Measurements from ENCODE around the gene PTAR1. TPM values are rescaled to one million over a fixed set of nuclear protein-coding genes. Genes with fewer than 3 reads are reported as not detected.
"Not testable (repeated sequence)": the region's sequence is repeated elsewhere in the genome, so short reads cannot be mapped to it uniquely, and the experiment has no call there.

Gene PTAR1, protein sequence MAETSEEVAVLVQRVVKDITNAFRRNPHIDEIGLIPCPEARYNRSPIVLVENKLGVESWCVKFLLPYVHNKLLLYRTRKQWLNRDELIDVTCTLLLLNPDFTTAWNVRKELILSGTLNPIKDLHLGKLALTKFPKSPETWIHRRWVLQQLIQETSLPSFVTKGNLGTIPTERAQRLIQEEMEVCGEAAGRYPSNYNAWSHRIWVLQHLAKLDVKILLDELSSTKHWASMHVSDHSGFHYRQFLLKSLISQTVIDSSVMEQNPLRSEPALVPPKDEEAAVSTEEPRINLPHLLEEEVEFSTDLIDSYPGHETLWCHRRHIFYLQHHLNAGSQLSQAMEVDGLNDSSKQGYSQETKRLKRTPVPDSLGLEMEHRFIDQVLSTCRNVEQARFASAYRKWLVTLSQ
- total RNA-seq, result 10 to 100 TPM; 39.7 to 62.9 TPM

DNA sequence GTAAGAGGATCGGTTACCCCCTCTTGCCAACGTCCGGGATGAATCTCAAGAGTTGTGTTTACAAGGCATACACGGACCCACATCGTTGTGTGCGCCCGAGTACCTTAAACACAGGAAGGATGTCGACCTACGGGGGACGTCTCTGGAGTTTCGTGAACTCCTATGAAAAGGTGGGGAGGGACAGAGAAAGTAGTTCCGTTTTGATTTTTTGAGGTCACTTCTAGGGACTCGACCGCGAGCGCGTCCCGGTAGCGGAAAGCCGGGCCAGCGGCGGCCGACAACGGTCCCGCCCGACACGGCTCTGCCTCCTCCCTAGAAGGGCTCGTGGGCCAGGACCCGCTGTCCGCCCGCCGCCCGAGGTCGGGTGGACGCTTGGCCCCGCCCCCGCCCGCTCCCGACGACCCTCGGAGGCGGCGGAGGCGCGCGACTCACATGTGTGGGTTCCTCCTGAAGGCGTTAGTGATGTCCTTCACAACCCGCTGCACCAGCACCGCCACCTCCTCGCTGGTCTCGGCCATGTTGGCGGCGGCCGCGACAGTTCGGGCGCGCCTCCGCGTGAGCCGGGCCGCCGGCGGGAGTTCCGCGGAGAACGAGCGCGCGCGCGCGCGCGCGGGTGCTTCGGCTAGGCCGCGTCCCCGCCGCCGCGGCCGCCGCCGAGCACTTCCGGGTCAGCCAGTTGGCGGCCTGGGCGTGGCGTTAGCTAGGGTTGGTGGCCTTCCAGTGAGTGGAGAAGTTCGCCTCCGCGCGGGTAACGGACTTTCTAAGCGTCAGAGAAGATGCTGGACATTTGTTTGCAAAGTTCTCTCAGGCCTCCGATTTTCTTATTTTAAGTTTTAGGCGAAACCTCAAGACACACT, at the start of gene PTAR1:
Gene PTAR1, minus strand, starts transcription at position 591 of the 857 bp plus-strand sequence. Its CDS starts 73 bp downstream, at position 518.
- peaks cover 39% of the 10 kb centered on the region for H3K36me3 Mint-ChIP-seq (ENCODE audit: low read depth)

DNA sequence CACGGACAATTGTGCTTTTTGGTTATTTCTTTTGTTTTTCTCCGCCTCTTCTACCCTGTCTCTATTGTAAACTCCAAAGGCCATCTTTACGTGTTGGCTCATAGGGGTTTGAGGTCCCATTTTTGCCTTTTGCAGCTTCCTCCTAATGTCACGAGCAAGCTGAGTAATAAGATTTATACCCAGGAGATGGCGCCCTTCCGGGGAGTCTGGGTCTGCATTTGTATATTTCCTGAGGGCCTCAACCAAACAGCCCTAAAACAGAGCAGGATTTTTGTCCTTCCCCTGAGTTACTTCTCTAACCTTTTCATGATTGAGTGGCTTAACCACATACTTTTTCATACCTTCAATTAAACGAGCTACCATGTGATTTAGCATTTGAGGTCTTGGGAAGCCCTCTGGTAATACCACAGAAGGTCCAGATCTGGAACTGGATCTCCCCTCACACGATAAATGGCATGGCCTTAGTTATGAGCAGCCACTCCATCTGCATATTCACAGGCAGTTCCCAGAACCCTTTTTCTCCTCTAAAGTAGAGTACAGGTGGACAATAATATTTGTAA, 49.6 kb upstream of the PTAR1 start:
- no peaks in the 10 kb centered on the region for H3K4me1 Mint-ChIP-seq
- no peaks in the 10 kb centered on the region for H3K9me3 Mint-ChIP-seq
- H3K27ac Mint-ChIP-seq, result no peak overlapping the region
- peaks cover 5% of the 10 kb centered on the region for H3K27me3 Mint-ChIP-seq
- ATAC-seq (replicated peaks), result no peak
- no peak overlapping the region for H3K4me3 Mint-ChIP-seq
- no peaks in the 10 kb centered on the region for H3K36me3 Mint-ChIP-seq (ENCODE audit: low read depth)

More for the DNA sequence above, at the start of gene PTAR1:
- ATAC-seq (replicated peaks), result peak; percentile 92
- H3K4me1 Mint-ChIP-seq, result peaks cover 15% of the 10 kb centered on the region
- no peaks in the 10 kb centered on the region for H3K27me3 Mint-ChIP-seq
- peak within 1 kb of the TSS; percentile 95 for H3K27ac Mint-ChIP-seq
- no peaks in the 10 kb centered on the region for H3K9me3 Mint-ChIP-seq
- peak within 1 kb of the TSS; percentile 98 for H3K4me3 Mint-ChIP-seq

DNA sequence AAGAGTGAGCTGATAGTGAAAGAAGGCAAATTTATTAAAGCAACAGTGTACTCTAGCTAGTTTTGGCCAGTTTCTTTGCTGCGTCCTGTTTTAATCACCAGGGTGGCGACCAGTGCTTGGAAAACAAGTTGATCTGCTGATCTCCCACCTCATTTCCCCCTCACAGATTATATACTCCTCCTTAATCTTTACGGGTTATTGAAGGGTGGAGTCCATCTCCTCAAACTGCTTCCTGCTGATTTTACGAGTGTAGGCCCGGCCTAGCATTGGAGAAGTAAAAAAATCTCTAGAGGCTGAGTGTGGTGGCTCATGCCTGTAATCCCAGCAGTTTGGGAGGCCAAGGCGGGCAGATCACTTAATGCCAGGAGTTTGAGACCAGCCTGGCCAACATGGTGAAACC, 46.8 kb upstream of the PTAR1 start:
- Mint-ChIP-seq H3K36me3 (ENCODE audit: low read depth) (no peaks in the 10 kb centered on the region), H3K4me3 (no peak overlapping the region), H3K4me1 (no peaks in the 10 kb centered on the region), H3K9me3 (no peaks in the 10 kb centered on the region), H3K27me3 (peaks cover 10% of the 10 kb centered on the region), H3K27ac (no peak overlapping the region)
- no peak for ATAC-seq (replicated peaks)

DNA sequence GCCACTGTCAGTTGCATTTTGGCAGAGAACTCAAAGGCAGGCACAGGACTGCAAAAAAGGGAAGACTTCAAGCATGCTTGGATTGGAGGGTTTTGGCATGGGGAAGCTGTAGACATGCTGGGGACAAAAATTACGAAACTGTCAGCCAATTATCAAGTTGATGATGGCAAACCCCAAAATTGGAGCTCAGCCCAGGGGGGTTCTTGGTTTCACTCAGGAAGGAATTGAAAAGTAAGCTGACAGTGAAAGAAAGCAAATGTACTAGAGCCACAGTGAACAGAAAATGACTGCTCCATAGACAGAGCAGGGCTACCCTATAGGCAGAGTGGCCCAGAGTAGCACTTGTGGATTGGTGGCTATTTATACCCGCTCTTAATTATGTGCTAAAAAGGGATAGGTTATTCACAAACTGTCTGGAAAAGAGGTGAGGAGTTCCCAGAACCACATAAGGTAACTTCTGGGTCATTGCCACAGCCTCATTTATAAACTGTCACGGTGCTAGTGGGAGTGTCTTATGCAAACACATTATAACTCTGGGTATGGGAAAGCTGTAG, 46.2 kb upstream of the PTAR1 start:
- ATAC-seq (replicated peaks), result no peak
- no peaks in the 10 kb centered on the region for H3K9me3 Mint-ChIP-seq
- H3K4me1 Mint-ChIP-seq, result no peaks in the 10 kb centered on the region
- no peak overlapping the region for H3K4me3 Mint-ChIP-seq
- no peak overlapping the region for H3K27ac Mint-ChIP-seq
- H3K36me3 Mint-ChIP-seq (ENCODE audit: low read depth), result no peaks in the 10 kb centered on the region
- H3K27me3 Mint-ChIP-seq, result peaks cover 10% of the 10 kb centered on the region

DNA sequence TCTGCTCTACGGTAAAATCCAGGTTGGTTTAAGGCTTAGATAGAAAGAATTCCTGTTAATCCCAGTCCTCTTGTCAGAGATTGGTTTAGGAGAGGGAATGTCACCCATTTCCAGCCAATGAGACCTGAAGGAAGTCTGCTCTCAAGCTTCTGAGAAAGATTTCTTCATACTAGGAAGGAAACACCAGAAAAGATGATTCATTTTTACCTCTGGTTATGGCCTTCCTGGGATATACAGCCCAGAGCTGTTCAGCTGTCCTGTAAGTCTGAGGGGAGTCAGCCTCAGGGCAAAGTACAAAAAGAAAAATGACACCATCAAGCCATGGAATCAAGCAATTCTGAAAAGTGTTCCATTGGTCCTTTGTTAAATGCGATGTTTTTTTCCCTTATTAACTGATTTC, 42.2 kb upstream of the PTAR1 start:
- no peaks in the 10 kb centered on the region for H3K9me3 Mint-ChIP-seq
- H3K4me1 Mint-ChIP-seq, result no peaks in the 10 kb centered on the region
- H3K36me3 Mint-ChIP-seq (ENCODE audit: low read depth), result no peaks in the 10 kb centered on the region
- peaks cover 6% of the 10 kb centered on the region for H3K27me3 Mint-ChIP-seq
- no peak for ATAC-seq (replicated peaks)
- no peak overlapping the region for H3K4me3 Mint-ChIP-seq
- H3K27ac Mint-ChIP-seq, result no peak overlapping the region

DNA sequence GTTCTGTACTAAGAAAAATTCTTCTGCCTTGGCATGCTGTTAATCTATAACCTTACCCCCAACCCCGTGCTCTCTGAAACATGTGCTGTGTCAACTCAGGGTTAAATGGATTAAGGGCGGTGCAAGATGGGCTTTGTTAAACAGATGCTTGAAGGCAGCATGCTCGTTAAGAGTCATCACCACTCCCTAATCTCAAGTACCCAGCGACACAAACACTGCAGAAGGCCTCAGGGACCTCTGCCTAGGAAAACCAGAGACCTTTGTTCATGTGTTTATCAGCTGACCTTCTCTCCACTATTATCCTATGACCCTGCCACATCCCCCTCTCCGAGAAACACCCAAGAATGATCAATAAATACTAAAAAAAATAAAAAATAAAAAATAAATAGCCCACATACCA, 40.2 kb upstream of the PTAR1 start:
- H3K4me3 Mint-ChIP-seq; H3K4me1 Mint-ChIP-seq; H3K9me3 Mint-ChIP-seq; H3K27me3 Mint-ChIP-seq; H3K36me3 Mint-ChIP-seq (ENCODE audit: low read depth); ATAC-seq (replicated peaks); H3K27ac Mint-ChIP-seq: not testable (repeated sequence)

DNA sequence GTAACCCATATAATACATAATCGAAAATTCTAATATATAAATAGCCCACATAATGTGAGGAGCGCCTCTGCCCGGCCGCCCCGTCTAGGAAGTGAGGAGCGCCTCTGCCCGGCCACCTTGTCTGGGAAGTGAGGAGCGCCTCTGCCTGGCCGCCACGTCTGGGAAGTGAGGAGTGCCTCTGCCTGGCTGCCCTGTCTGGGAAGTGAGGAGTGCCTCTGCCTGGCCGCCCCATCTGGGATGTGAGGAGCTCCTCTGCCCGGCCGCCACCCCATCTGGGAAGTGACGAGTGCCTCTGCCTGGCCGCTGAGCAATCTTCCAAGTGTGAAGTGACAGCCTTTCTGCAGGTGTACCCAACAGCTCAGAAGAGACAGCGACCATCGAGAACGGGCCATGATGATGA, 39.7 kb upstream of the PTAR1 start:
- not testable (repeated sequence) for H3K9me3 Mint-ChIP-seq; ATAC-seq (replicated peaks); H3K27ac Mint-ChIP-seq; H3K4me1 Mint-ChIP-seq; H3K36me3 Mint-ChIP-seq (ENCODE audit: low read depth); H3K27me3 Mint-ChIP-seq; H3K4me3 Mint-ChIP-seq

DNA sequence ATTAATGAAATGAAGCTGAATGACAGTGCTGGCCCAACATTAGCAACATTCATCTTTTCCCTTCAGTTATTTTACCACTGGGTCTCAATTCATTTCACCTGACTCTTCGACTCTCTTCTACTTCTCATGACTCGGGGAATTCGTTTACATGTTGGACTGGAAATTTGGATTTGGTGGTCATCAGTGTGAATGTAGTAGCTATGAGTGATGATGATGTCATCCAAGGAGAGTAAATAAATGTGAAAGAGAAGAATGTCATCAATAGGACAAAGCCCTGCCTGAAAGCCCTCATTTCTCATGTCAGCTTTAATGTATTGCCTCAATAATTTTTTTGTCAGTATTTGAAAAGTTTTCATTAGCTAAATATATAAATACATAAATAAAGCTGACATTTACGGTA, 38.9 kb upstream of the PTAR1 start:
- no peaks in the 10 kb centered on the region for H3K36me3 Mint-ChIP-seq (ENCODE audit: low read depth)
- H3K9me3 Mint-ChIP-seq, result no peaks in the 10 kb centered on the region
- no peaks in the 10 kb centered on the region for H3K4me1 Mint-ChIP-seq
- ATAC-seq (replicated peaks), result no peak
- no peak overlapping the region for H3K4me3 Mint-ChIP-seq
- no peak overlapping the region for H3K27ac Mint-ChIP-seq
- peaks cover 8% of the 10 kb centered on the region for H3K27me3 Mint-ChIP-seq

DNA sequence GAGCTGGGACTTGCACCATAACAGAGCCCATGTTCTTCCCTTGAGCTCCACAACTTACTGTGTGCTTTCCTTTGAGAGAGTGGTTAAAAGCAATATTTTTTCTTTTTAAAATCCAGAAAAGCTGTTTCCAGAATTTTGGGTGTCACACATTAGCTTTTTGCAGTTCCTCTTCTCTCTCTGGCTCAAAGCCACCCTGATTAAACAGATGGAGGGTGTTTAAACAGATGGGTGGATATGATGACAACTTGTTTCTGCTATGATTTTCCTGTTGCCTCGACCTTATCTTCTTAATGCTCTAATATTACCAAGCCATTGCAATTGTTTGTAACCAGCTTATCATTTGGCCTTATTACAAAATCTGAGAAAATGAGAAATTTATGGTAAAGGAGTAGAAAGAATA, 37.9 kb upstream of the PTAR1 start:
- H3K9me3 Mint-ChIP-seq, result no peaks in the 10 kb centered on the region
- H3K27ac Mint-ChIP-seq, result no peak overlapping the region
- no peaks in the 10 kb centered on the region for H3K4me1 Mint-ChIP-seq
- H3K36me3 Mint-ChIP-seq (ENCODE audit: low read depth), result no peaks in the 10 kb centered on the region
- no peak overlapping the region for H3K4me3 Mint-ChIP-seq
- no peak for ATAC-seq (replicated peaks)
- H3K27me3 Mint-ChIP-seq, result peaks cover 7% of the 10 kb centered on the region

DNA sequence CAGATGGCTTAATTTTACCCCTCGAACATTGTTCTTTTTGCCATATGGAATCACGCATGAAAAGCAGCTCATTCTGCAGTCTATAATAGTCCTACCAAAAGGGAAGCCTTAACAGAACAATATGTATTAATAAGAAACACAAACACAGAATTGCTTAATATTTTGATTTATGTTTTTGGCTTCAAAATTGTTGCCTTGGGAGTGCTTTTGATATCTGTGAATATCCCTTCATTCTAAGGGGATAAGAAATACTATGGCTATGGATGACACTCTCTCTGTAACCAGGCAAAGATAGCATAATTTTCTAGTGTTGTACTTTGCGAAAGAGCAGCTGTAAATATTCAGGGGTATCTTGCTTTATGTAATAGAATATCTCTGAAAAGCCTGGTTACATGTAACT, 34.5 kb upstream of the PTAR1 start:
- Mint-ChIP-seq H3K27ac (no peak overlapping the region), H3K27me3 (peaks cover 21% of the 10 kb centered on the region), H3K4me3 (no peak overlapping the region), H3K4me1 (no peaks in the 10 kb centered on the region), H3K9me3 (no peaks in the 10 kb centered on the region), H3K36me3 (ENCODE audit: low read depth) (no peaks in the 10 kb centered on the region)
- ATAC-seq (replicated peaks), result no peak

DNA sequence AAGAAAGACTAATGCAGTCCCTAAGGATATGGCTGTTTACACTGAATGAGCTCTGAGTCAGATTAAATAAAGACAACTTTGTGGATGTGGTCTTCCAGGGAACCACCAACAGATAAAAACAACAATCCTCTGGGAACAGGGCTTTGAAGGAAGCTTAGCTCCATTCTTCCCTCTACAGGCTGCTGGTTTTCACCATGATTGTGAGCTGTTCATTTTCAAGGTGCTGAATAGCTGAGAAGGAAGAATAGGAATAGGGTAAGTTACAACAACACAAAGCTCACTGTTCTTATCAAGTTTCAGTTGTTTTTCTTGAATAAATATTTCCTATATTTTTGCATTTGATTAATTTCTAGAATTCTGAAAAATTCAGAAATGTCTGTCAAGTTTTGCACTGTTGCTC, 25.9 kb upstream of the PTAR1 start:
- Mint-ChIP-seq H3K9me3 (no peaks in the 10 kb centered on the region), H3K36me3 (ENCODE audit: low read depth) (no peaks in the 10 kb centered on the region), H3K27ac (no peak overlapping the region), H3K4me1 (no peaks in the 10 kb centered on the region), H3K4me3 (no peak overlapping the region), H3K27me3 (peaks cover 14% of the 10 kb centered on the region)
- no peak for ATAC-seq (replicated peaks)

DNA sequence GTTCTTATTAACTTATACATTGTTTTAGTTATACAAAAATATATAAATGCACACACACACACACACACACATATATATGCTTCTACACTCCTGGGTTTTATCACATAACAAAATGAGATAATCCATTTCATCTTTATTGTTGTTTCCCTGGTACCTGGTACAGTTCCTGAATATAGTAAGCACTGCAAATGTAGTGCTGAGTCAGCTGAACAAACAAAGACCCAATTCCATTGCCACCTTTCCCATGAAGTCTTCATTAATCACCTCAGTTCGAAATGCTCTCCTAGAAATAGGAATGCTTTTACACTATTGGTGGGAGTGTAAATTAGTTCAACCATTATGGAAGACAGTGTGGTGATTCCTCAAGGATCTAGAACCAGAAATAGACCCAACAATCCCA, 13.4 kb upstream of the PTAR1 start:
- no peak for ATAC-seq (replicated peaks)
- Mint-ChIP-seq H3K9me3 (no peaks in the 10 kb centered on the region), H3K27me3 (peaks cover 7% of the 10 kb centered on the region), H3K36me3 (ENCODE audit: low read depth) (no peaks in the 10 kb centered on the region), H3K4me3 (no peak overlapping the region), H3K4me1 (no peaks in the 10 kb centered on the region), H3K27ac (no peak overlapping the region)

DNA sequence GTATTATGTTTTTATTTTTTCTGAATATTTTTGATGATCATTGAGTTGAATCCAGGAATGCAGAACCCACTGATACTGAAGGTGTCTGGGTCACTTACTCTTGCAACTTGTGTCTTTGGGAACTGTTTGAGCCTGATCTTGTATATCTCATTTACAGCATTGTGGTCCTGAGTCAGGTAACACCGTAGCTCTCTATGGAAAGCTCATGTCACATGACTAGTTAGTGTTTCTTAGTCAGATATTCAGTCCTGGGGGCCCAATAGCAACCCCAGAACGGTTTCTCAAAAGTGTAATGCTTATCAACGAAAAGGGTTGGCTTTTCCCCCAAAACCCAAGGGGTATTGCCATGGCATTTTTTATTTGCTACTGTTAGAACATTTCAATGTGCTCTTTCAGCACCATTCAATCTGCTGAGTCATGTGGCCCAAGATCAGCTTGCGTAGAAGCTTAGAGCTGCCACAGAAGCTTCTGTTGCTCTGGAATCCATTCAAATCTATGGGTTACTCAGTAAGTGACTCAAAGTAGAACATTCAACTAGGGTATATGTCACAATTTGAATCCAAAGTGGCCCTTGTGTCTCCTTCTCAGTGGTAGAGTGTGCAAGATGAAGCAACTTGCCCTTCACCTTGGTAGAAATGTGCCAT, 12.1 kb upstream of the PTAR1 start:
- ATAC-seq (replicated peaks), result no peak
- no peaks in the 10 kb centered on the region for H3K4me1 Mint-ChIP-seq
- H3K4me3 Mint-ChIP-seq, result no peak overlapping the region
- H3K27ac Mint-ChIP-seq, result no peak overlapping the region
- no peaks in the 10 kb centered on the region for H3K27me3 Mint-ChIP-seq
- no peaks in the 10 kb centered on the region for H3K9me3 Mint-ChIP-seq
- no peaks in the 10 kb centered on the region for H3K36me3 Mint-ChIP-seq (ENCODE audit: low read depth)

DNA sequence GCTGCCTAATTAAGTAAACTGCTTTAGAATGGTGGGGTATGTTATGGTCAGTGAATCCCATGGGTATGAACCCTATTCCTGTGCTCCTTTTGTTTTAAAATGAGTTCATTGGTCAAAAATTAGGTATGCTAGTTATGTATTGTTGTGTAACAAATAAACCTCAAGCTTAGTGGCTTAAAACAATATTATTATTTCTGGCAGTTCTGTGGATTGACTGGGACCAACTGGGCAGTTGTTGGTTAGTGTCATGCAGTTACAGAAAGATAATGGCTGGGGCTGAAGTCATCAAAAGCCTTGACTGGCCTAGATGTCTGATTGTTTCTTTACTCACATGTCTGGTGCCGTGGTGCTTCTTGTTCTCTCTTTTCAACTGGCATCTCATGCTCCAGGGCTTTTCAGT, 8.9 kb upstream of the PTAR1 start:
- Mint-ChIP-seq H3K27ac (no peak overlapping the region), H3K9me3 (no peaks in the 10 kb centered on the region), H3K27me3 (no peaks in the 10 kb centered on the region), H3K4me3 (no peak overlapping the region), H3K4me1 (no peaks in the 10 kb centered on the region), H3K36me3 (ENCODE audit: low read depth) (no peaks in the 10 kb centered on the region)
- no peak for ATAC-seq (replicated peaks)
